ENCODE data around the gene CILP2.

The CILP2 gene

GRCh38 chr19:19504754-19505668 lies 33.1 kb upstream of the CILP2 start:
- no peak for DNase-seq

GRCh38 chr19:19505669-19506326 lies 32.3 kb upstream of the CILP2 start:
- DNase-seq = no peak

- no peak for DNase-seq
Observed at GRCh38 chr19:19506592-19506991, 31.5 kb upstream of the CILP2 start.

- no peak for DNase-seq
Observed at GRCh38 chr19:19507354-19507753, 30.7 kb upstream of the CILP2 start.

GRCh38 chr19:19508217-19508616 lies 29.8 kb upstream of the CILP2 start:
- DNase-seq = no peak

- no peak for DNase-seq
Observed at GRCh38 chr19:19510432-19510831, 27.6 kb upstream of the CILP2 start.

- no peak for DNase-seq
Observed at GRCh38 chr19:19513682-19514081, 24.4 kb upstream of the CILP2 start.

- DNase-seq = no peak
Observed at GRCh38 chr19:19514215-19514657, 23.8 kb upstream of the CILP2 start.

GRCh38 chr19:19514881-19515641 lies 23.0 kb upstream of the CILP2 start, which contains the start of gene TSSK6:
TSSK6 (minus strand) TSS chr19:19515548; CDS start chr19:19515427, 121 bp downstream.
- DNase-seq = no peak

- DNase-seq = peak; percentile 88
Observed at GRCh38 chr19:19515642-19516519, 22.2 kb upstream of the CILP2 start, which contains the start of gene NDUFA13. NDUFA13 (plus strand) TSS chr19:19516225; CDS start chr19:19516239, 14 bp downstream.

GRCh38 chr19:19517235-19517619 lies 20.8 kb upstream of the CILP2 start:
- DNase-seq = no peak

- no peak for DNase-seq
Observed at GRCh38 chr19:19520989-19521388, 17.1 kb upstream of the CILP2 start.

- DNase-seq = no peak
Observed at GRCh38 chr19:19523177-19523576, 14.9 kb upstream of the CILP2 start.

GRCh38 chr19:19524053-19524452 lies 14.0 kb upstream of the CILP2 start:
- DNase-seq = no peak

GRCh38 chr19:19525611-19526380 lies 12.3 kb upstream of the CILP2 start:
- no peak for DNase-seq

GRCh38 chr19:19526581-19527370 lies 11.3 kb upstream of the CILP2 start:
- no peak for DNase-seq

- no peak for DNase-seq
Observed at GRCh38 chr19:19527371-19527656, 10.8 kb upstream of the CILP2 start.

GRCh38 chr19:19527674-19528625 lies 10.1 kb upstream of the CILP2 start:
- no peak for DNase-seq

- no peak for DNase-seq
Observed at GRCh38 chr19:19528721-19529490, 9.2 kb upstream of the CILP2 start, which contains the start of gene YJEFN3. YJEFN3 (plus strand) TSS chr19:19528911; CDS start chr19:19528933, 22 bp downstream.

All from DMS79 (cell line).